ENCODE data around the gene DDAH1.

GRCh38 chr1:85502171-85502570 lies 37.2 kb upstream of the DDAH1 start:
- no peak for TF ChIP-seq CTCF (IDR thresholded peaks at IDR 0.05)
- no peak for TF ChIP-seq POLR2AphosphoS5 (IDR thresholded peaks at IDR 0.05; ENCODE audit: insufficient read depth in 1 of 2, low read depth in 1 of 2)

Data from vagina (tissue), 2 donors.